ENCODE data around the gene PSMB4.
"Not testable (repeated sequence)": the region's sequence is repeated elsewhere in the genome, so short reads cannot be mapped to it uniquely, and the experiment has no call there.

PSMB4 gene

GRCh38 chr1:151435174-151435573 lies 35.8 kb downstream of the PSMB4 start:
- TF ChIP-seq REST (IDR thresholded peaks at IDR 0.05; ENCODE audit: insufficient replicate concordance, low read depth) (no peak), SPI1 (IDR thresholded peaks at IDR 0.05; ENCODE audit: borderline replicate concordance, low read depth) (no peak), POLR2AphosphoS5 (IDR thresholded peaks at IDR 0.05; ENCODE audit: low read depth) (no peak), GABPA (IDR thresholded peaks at IDR 0.05; ENCODE audit: low read depth) (no peak), CTCF (IDR thresholded peaks at IDR 0.05; ENCODE audit: insufficient read depth, low read length) (no peak)
- Histone ChIP-seq H3K4me3 (replicated peaks; ENCODE audit: insufficient read depth, low read length) (no peak overlapping the region), H3K27ac (replicated peaks) (no peak overlapping the region), H3K27me3 (ENCODE audit: insufficient read depth, poor library complexity, severe bottlenecking) (no peaks in the 10 kb centered on the region)
- DNase-seq (ENCODE audit: low read depth in 1 of 2, low spot score in 1 of 2): no peak

GRCh38 chr1:151436985-151437384 lies 37.6 kb downstream of the PSMB4 start:
- H3K27ac ChIP-seq (replicated peaks): no peak overlapping the region
- no peak for TF ChIP-seq REST (IDR thresholded peaks at IDR 0.05; ENCODE audit: insufficient replicate concordance, low read depth)
- no peak for TF ChIP-seq CTCF (IDR thresholded peaks at IDR 0.05; ENCODE audit: insufficient read depth, low read length)
- no peak for TF ChIP-seq GABPA (IDR thresholded peaks at IDR 0.05; ENCODE audit: low read depth)
- TF ChIP-seq POLR2AphosphoS5 (IDR thresholded peaks at IDR 0.05; ENCODE audit: low read depth): no peak
- no peak for TF ChIP-seq SPI1 (IDR thresholded peaks at IDR 0.05; ENCODE audit: borderline replicate concordance, low read depth)
- DNase-seq (ENCODE audit: low read depth in 1 of 2, low spot score in 1 of 2): no peak
- H3K27me3 ChIP-seq (ENCODE audit: insufficient read depth, poor library complexity, severe bottlenecking): no peaks in the 10 kb centered on the region
- H3K4me3 ChIP-seq (replicated peaks; ENCODE audit: insufficient read depth, low read length): no peak overlapping the region

GRCh38 chr1:151437396-151437795 lies 38.0 kb downstream of the PSMB4 start:
- not testable (repeated sequence) for H3K27me3 ChIP-seq (ENCODE audit: insufficient read depth, poor library complexity, severe bottlenecking); DNase-seq (ENCODE audit: low read depth in 1 of 2, low spot score in 1 of 2); H3K27ac ChIP-seq (replicated peaks); H3K4me3 ChIP-seq (replicated peaks; ENCODE audit: insufficient read depth, low read length)

- peak; percentile 71 for TF ChIP-seq CTCF (IDR thresholded peaks at IDR 0.05; ENCODE audit: insufficient read depth, low read length)
- no peak for TF ChIP-seq POLR2AphosphoS5 (IDR thresholded peaks at IDR 0.05; ENCODE audit: low read depth)
- no peak overlapping the region for H3K27ac ChIP-seq (replicated peaks)
- H3K27me3 ChIP-seq (ENCODE audit: insufficient read depth, poor library complexity, severe bottlenecking): no peaks in the 10 kb centered on the region
- DNase-seq (ENCODE audit: low read depth in 1 of 2, low spot score in 1 of 2): peak; percentile 27 to 74
- H3K4me3 ChIP-seq (replicated peaks; ENCODE audit: insufficient read depth, low read length): no peak overlapping the region
Observed at GRCh38 chr1:151443846-151444782, 44.7 kb downstream of the PSMB4 start.
